Effector CD8-positive, alpha-beta T cell (primary cell): ENCODE data around the gene CAMK2N1.

ENCODE experiments used
- DNase-seq: peaks from one replicate; lab custom pipeline; 2025; lab: John Stamatoyannopoulos, UW

The CAMK2N1 gene

DNA sequence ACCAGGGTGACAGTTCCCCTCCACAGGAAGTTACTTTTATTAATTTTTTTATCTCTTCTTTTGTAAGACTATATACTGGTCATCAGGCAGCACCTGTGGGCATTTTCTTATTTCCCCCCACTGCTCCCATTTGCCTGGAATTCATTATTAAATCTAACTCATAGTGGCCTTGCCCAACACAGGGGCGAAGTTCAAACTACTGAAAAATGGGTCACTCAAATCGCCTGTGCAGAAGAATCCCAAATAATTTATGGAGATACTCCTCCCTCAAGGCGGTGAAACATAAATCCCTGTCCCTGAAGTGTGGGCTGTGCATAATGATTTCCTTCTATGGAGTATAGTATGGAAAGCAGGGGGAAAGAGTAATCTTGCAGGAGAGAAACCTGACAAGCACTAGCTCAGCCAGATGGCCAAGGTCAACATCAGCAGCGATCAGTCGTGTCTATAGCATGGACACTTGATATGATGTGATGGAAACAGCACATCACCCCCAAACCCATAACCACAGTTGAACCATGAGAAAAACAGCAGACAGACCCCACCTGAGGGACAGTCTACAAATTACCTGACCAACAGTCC lies 7.9 kb downstream of the CAMK2N1 start:
- DNase-seq: no peak

DNA sequence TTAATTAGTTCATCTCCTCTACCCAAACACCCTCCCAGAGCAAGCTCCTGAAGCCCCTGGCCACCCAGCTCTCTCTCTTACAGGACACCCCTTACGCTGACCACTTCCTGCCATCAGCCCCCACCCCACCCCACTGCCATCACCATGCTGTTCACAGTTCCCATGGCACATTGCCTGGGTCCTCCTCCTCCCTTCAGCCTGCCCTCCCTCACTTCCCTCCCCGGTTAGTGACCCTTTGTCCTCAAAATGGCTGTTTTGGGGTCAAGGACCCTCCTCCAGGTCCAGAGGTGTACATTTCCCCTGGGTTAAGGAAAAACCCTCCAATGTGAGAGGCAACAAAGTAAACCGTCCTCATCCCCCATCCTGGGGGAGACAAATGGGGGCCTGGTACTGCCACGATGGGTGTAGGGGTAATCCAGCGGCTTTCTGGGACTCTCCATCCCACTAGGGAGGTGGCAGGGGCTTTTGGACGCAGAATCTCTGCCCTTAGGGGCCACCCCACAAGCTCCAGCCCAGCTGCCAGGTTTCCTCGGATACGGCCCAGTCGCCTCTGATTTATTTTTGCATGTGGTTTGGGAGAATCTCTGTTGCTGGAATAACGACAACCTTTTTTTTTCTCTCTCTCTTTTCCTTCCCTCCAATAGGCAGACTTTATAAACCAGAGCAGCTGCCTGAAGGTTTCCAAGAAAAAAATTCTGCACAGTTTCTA lies 8.5 kb downstream of the CAMK2N1 start:
- DNase-seq: no peak

DNA sequence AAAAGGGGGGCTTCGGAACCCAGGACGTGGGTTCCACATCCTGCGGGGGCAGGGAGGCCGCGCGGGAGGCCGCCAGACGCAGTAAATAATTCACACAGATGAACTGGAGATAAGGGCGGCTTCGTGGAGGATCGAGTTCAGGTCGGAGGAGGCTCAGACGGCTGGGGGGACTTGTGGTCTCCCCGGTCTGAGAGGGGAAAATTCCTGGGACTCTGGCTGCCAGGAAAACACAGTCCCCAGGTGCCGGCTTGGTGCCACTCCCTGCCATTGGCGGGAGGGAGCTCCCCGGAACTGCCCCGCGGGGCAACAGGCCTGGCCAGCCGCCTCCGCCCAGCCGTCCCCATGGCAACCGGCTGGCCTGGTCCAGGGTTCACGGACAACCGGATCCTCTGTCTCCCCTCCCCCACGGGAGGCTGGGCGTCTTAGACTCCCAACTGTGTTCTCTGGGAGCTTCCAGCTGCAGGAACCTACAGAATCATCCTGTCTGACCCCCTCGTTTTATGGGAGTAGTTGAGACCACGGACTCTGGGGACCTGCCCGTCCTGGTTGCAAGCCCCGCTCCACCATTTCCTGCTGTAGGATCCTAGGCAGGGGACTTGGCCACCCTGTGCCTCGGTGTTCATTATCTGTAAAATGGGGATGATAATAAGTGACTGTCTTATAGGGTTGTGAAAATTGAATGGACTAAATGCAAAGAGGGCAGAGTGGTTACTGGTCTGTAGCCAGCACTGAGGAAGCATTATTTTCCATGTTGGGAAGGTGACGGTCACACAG lies 9.6 kb downstream of the CAMK2N1 start:
- no peak for DNase-seq

DNA sequence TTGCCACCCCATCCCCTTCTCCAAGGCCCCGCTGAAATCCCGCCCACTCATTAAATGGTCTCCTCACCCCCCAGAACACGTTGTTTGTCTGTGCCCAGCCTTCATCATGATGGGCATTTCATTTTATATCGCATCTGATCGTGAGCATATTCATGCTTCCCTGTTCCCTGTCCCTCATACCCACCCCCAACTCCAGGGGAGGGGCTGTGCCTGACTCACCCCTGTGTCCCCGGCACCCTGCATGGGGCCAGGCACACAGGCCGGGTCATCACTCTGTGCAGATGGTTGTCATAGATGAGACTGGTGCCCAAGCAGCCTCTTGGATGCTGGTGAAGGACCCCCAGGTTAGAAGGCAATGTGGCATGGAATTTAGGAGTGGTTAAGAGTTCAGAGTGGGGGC lies 11.0 kb downstream of the CAMK2N1 start:
- DNase-seq: no peak

DNA sequence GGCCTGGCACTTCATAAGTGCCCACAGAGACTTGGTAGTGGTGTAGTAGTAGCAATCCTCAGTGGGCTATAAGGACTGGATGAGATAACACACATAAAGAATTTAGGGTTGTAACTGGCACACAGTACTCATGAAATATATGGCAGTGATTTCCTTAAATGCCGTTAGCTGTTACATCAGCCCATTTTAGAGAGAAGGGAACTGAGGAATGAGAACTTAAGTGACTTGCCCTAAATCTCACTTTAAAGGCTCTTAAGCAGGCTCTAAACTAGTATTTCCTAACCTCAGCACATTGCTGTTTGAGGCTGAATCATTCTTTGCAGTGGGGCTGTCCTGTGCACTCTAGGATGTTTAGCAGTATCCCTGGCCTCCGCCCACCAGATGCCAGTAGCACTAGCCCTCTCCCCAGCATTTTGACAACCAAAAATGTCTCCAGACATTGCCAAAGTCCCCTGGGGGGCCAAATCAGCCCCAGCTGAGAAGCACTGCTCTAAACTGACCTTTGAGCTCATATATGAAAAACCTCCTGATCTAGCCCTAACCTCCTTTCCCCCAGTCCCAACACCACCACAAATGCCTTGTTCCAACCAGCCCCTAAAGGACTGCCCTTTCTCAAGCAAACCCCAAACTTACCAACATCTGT lies 11.6 kb downstream of the CAMK2N1 start:
- no peak for DNase-seq

DNA sequence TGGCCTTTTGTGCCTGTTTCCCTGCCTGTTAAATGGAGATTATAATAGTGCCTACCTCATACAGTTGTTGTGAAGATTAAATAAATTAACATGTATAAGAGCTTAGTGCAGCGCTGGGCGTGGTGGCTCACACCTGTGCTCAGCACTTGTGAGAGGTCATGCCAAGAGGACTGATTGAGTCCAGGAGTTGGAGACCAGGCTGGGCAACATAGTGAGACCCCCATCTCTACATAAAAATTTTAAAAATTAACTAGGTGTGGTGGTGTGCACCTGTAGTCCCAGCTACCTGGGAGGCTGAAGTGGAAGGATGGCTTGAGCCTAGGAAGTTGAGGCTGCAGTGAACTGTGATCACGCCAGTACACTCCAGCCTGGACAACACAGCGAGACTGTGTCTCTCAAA lies 12.1 kb downstream of the CAMK2N1 start:
- no peak for DNase-seq

DNA sequence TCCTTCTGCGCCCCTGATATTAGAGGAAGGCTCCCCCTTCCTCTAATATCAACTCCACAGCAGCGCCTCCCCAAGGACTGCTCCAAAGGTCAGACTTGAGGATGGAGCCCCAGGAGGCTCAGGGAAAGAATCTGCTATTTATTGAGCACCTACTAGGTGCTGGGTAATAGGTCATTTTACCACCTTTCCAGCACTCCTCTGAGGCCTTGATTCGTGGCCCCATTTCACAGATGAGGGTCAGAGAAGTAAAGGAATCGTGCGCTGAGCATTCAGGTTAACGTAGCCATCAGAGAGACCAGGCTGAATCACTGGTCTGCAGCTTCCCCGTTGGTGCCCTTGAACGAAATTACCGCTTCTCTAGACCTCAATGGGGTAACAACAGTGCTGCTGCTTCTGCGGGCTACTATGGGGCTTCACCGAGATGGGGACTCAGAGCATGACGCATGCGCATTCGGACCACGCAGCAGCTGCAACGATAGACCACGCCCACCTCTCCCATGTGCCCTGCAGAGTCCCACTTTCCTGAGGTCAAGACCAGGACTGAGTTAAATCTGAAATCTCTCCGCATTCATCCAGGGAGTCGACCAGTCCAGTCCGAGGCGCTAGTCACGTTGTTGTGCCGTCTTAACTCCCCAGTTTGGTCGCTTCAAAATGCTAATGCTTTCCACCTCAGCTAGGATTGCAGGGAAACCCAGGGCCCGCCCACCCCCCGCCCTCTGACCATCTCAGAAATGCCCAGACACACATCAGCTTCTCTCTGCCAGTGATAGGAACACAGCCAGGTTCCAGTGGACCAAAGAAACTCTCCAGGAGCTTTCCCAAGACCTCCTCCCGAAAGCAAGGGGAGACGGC lies 12.9 kb downstream of the CAMK2N1 start:
- no peak for DNase-seq

DNA sequence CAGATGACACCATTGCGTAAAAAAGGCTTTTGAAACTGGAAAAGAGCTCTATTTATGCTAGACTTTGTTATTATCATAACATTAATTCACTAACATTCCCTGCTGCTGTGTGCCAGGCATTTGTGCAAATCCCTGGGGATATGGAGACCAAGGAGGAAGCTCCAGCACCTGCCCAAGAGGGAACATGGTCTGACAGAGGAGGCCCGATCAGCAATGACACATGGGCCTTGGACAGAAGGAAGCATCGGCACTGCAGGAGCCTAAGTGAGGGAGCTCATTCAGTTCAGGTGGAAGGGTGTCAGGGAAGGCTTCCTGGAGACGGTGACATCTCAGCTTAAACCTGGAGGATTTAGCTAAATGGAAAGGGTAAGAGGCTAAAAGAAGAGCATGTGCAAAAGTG lies 13.9 kb downstream of the CAMK2N1 start:
- no peak for DNase-seq

DNA sequence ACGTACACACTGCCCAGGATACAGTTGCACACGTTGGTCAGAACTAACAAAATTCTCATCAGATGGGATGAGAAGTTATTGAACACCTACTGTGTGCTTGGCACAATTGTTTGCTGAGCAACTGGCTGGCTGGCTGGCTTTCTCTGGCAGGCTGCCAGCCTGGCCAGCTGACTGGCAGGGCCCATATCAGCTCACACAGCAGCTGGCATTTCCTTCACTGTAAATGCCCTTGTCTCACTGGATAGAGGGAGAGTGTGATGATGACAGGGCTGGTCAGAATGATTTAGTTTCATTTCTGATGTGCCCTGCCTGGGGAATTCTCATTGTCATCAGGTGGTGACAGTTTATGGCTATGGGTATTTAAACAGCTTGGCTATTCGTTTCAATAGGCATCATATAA lies 15.8 kb downstream of the CAMK2N1 start:
- no peak for DNase-seq

DNA sequence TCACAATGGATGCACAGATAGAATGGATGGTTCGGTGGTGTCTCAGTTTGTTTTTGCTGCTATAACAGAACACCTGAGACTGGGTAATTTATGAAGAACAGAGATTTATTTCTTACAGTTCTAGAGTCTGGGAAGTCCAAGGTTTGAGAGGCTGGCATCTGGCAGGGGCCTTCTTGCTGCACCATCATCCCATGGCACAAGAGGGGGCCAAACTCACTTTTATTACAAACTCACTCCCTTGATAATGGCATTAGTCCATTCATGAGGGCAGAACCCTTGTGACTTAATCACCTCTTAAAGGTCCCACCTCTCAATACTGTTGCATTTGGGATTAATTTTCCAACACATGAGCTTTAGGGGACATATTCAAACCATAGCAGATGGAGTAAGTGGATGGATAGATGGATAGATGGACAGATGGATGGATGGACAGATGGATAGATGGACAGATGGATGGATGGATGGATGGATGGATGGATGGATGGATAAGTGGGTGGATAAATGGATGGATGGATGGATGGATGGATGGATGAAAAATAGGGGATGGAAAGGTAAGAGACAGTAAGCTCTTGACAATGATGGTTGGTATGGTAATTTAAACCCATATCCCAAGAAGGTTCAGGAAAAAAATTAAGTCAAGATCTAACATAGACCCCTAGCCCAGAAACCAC lies 16.5 kb downstream of the CAMK2N1 start:
- DNase-seq: no peak

DNA sequence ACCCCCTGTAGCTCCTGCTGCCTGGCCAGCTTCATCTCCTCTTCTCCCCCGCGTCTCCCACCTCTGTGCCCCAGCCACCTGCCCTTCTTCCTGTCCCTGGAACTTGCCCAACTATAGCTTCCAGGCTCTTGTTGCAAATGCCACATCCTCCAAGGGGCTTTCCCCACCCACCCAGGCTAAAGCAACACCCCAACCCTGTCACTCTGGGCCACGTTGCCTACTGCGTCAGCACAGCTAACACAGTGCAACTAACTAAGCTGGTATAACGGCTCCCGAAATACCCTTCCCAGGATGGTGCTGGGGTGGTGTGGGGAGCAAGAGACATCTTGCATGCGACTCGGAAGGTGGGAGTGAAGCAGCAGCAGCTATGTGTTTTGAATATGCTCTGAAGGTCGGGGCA lies 19.7 kb downstream of the CAMK2N1 start:
- no peak for DNase-seq

DNA sequence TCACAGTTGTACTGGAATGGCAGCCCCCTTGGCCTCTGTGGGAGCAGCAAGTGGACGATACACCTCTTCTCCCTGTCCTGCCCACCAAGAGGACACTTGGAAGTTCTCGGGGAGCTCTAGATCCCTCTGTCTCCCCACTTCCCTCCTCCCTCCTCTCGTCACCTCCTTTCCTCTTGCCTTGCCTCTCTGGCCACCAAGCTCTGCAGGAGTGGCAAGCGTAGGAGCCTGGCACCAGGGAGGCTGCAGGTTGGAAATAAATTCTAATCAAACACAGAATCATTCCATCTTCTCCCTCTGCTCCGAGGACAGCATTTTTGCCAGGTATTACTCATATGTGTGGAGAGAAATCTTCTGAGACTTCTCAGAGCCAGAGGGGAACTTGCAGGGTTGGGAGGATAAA lies 20.8 kb downstream of the CAMK2N1 start:
- no peak for DNase-seq

DNA sequence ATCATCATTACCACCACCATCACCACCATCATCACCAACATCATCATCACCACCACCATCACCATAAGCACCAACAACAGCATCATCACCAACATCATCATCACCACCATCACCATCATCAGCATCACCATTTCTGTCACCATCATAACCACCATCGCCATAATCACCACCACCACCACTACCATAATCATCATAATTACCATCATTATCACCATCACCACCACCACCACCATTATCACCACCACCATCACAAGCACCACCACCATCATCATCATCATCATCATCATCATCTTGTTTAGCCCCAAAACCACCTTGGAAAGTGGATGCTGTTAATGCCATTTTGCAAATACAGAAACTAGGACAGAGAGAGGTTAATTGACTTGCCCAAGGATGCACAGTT lies 22.5 kb downstream of the CAMK2N1 start:
- DNase-seq: no peak

DNA sequence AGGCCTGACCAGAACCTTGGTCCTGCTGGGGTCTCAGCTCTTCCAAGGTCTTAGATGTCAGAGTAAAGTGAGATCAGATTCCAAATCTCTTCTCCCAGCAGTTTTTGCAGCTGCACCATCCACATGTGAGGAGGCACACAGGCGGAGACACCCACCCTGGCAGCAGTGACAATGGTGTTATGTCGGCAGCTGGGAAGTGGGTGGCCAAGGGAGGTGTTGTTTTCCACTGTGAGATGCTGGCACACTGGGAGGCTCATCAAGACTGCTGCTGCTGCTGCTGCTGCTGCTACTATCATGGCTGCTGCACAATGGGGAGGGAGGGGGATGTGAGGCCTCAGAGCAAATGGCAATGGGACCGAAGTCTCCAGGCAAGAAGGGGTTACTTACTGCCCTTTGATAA lies 23.6 kb downstream of the CAMK2N1 start:
- DNase-seq: no peak

DNA sequence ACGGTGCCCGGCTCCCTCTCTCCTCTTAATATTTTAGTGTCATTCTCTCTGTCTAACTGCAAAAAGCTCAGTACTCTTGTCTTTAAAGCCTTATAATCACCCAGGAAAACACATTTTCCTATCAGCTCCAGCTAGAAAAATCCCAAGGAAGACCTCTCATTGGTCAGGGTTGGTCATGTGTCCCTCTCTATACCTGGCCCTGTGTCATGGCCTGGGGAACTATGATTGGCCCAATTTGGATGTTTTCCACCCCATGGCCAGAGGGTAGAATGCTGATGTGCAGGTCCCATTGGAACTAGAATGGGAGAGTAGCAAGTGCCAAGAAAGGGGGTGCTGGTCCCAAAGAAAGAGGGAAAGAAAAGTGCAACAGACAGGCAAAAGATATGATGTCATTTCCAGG lies 27.3 kb downstream of the CAMK2N1 start:
- DNase-seq: no peak

DNA sequence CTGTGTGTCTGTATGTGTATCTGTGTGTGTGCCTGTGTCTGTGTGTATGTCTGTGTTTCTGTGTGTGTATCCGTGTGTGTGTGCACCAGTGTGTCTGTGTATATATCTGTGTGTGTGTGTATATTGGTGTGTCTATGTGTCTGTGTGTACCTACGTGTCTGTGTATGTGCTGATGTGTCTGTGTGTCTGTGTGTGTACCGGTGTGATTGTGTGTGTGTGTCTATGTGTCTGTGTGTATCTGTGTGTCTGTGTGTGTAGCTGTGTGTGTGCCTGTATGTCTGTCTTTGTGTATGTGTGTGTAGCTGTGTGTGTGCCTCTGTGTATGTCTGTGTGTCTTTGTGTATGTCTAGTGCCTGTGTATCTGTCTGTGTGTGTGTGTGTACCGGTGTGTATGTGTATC lies 32.0 kb downstream of the CAMK2N1 start:
- DNase-seq: no peak

DNA sequence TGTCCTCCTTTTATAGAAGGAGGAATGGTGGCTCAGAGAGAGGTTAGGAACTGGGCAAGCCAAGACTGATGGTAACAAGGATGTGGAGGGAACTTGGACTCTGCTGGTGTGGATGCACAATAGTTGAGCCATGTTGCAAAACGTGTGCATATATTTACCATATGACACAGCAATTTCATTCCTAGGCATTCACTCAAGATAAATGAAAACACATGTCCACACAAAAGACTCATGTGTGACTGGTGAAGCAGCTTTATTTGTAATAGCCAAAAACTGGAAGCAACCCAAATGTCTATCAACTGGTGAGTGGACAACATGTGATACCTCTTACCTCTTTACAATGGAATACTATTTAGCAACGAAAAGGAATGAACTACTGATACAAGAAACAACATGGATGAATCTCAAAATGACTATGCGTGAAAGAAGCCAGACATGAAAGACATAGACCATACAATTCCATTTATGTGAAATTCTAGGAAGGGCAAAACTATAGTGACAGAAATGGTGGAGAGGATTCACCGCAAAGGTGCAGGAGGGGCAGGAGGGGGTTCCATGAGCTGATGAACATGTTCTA lies 36.2 kb downstream of the CAMK2N1 start:
- no peak for DNase-seq

DNA sequence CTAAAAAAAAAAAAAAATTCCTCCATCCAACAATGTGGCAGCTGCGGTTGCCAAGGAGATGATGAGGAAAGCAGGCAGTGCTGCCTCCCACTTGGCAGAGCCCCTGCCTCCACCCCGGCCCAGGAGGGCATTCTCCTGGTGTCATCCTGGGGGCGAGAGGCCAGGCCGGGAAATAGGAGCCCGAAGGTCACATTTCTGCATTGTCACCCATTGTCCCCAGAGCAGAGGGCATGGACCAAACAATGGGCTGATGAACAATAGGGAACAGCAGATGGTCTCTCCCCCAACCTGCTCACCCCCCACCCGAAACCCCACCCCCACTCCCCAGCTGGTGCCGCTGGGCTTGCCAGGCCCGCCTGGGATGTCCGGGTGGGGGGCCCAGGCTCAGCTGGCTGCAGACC lies 37.3 kb downstream of the CAMK2N1 start:
- DNase-seq: no peak

DNA sequence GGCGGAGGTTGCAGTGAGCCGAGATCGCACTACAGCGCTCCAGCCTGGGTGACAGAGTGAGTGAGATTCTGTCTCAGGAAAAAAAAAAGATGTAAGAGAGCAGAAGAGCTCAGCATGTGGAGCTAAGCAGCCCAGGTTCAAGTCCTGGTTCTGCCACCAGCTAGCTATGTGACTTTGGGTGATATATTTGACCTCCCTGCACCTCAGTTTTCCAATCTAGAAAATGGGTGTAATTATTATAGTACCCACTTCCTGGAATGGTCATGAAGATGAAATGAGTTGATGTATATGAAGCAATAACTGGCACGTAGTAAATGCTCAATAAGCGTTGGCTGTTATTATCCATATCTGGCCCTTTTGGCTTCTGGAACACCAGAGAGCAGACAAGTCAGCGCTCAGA lies 38.2 kb downstream of the CAMK2N1 start:
- no peak for DNase-seq

DNA sequence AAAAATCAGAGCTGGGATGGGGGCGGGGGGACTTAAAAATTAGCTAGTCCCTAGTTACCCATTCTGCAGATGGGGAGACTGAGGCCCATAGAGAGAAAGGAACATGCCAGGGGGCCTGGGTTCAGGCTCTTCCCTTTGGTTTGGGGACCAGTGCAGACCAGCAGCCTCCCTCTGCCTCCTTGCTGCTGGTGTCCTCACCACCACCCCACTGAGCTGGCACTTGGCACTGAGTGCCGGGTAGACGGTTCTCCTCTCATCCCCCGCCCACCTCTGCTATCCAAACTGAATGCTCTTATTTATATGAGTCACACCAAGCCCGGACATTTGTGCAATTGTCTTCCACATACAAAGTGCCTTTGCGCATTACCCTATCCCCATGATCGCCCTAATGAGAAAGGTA lies 39.2 kb downstream of the CAMK2N1 start:
- DNase-seq: no peak

DNA sequence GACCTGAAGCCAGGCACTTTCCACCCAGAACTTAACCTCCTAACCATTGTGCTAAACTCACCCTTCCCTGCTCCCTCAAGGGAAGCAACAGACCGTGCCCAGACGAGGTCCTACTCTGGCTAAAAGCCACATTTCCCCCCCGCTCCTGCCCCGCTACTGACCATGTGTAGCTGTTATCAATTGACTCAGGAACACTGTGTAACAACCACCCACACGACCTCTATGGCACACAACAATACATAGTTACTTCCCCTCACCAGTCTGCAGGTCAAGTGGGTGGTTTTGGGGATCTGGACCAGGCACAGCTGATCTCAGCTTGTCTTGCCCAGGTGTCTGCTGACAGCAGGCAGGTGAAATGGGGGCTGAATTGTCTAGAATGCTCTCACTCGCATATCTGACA lies 40.1 kb downstream of the CAMK2N1 start:
- no peak for DNase-seq
